ENCODE measurements around the gene RAB31. TPM values are rescaled to one million over a fixed set of nuclear protein-coding genes. Genes with fewer than 3 reads are reported as not detected.

Gene RAB31
- total and polyA plus RNA-seq, 2 experiments from 2014 or later, result 26.0 to 81.8 TPM

DNA sequence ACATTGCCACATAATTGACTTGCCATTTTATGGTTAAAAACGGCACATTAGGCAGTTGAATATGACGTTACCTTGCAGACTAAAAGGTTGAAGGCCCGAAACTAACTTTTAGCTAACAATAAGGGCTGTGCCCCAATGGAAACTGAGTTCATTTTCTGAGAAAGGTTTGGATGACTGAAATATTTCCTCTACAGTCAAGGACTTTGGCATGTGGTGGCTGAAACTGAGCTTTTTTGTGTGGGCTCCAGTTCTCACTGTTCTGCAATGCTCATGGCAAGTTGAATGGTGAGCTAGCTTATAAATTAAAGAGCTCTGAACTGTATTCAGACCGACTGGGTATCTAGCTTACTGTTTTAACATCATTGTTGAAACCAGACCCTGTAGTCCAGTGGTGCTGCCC lies 153.8 kb downstream of the RAB31 start:
- Histone ChIP-seq H3K36me3 (replicated peaks; ENCODE audit: insufficient read depth, low read depth) (no peaks in the 10 kb centered on the region), H3K27ac (no peak overlapping the region), H3K4me3 (no peak overlapping the region), H4K20me1 (ENCODE audit: insufficient read depth, poor library complexity, severe bottlenecking) (no peaks in the 10 kb centered on the region), H3K79me2 (no peaks in the 10 kb centered on the region), H3K4me1 (ENCODE audit: insufficient read depth) (no peaks in the 10 kb centered on the region), H3K9me3 (ENCODE audit: low read depth) (no peaks in the 10 kb centered on the region), H3K27me3 (no peaks in the 10 kb centered on the region), H3K9me2 (replicated peaks; ENCODE audit: insufficient read depth) (no peaks in the 10 kb centered on the region), H3K4me2 (no peak overlapping the region), H2AFZ (no peak overlapping the region)
- no peak for DNase-seq (ENCODE audit: low spot score)
- TF ChIP-seq, protein P1, sequence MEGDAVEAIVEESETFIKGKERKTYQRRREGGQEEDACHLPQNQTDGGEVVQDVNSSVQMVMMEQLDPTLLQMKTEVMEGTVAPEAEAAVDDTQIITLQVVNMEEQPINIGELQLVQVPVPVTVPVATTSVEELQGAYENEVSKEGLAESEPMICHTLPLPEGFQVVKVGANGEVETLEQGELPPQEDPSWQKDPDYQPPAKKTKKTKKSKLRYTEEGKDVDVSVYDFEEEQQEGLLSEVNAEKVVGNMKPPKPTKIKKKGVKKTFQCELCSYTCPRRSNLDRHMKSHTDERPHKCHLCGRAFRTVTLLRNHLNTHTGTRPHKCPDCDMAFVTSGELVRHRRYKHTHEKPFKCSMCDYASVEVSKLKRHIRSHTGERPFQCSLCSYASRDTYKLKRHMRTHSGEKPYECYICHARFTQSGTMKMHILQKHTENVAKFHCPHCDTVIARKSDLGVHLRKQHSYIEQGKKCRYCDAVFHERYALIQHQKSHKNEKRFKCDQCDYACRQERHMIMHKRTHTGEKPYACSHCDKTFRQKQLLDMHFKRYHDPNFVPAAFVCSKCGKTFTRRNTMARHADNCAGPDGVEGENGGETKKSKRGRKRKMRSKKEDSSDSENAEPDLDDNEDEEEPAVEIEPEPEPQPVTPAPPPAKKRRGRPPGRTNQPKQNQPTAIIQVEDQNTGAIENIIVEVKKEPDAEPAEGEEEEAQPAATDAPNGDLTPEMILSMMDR (IDR thresholded peaks at IDR 0.05; ENCODE audit: poor library complexity), result no peak
- TF ChIP-seq EZH2 (IDR thresholded peaks at IDR 0.05; ENCODE audit: borderline replicate concordance) (no peak), EZH2phosphoT487 (IDR thresholded peaks at IDR 0.05; ENCODE audit: low read depth, severe bottlenecking, unreplicated experiment) (no peak)
- WGBS (ENCODE audit: low lambda C conversion rate, missing lambda C conversion rate), result 93% methylated on average over 4 of the region's 4 CpGs

DNA sequence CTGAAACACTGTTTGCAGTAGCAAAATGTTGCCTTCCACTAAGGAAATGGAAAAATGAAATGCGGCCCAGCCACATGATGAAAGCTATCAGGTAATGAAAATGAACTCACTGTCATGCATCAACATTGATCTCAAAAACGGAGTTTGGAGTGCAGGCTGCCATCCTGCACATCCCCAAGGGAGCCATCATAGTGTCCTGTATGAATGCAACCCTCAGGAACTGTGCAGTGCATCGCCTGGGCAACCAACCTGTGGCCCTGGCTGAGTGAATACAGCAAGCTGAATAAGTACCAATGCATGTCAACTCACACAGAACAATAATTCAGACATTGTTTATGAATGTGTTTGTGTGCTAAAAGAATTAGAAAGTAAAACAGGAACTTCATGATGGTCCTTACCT lies 154.6 kb downstream of the RAB31 start:
- H3K27ac ChIP-seq, result no peak overlapping the region
- no peaks in the 10 kb centered on the region for H3K79me2 ChIP-seq
- no peak overlapping the region for H3K4me2 ChIP-seq
- TF ChIP-seq, protein P1 (IDR thresholded peaks at IDR 0.05; ENCODE audit: poor library complexity), result no peak
- TF ChIP-seq EZH2phosphoT487 (IDR thresholded peaks at IDR 0.05; ENCODE audit: low read depth, severe bottlenecking, unreplicated experiment) (no peak), EZH2 (IDR thresholded peaks at IDR 0.05; ENCODE audit: borderline replicate concordance) (no peak)
- no peaks in the 10 kb centered on the region for H3K36me3 ChIP-seq (replicated peaks; ENCODE audit: insufficient read depth, low read depth)
- no peak overlapping the region for H2AFZ ChIP-seq
- H4K20me1 ChIP-seq (ENCODE audit: insufficient read depth, poor library complexity, severe bottlenecking), result no peaks in the 10 kb centered on the region
- H3K27me3 ChIP-seq, result no peaks in the 10 kb centered on the region
- no peaks in the 10 kb centered on the region for H3K9me2 ChIP-seq (replicated peaks; ENCODE audit: insufficient read depth)
- H3K4me1 ChIP-seq (ENCODE audit: insufficient read depth), result no peaks in the 10 kb centered on the region
- no peaks in the 10 kb centered on the region for H3K9me3 ChIP-seq (ENCODE audit: low read depth)
- no peak for DNase-seq (ENCODE audit: low spot score)
- WGBS (ENCODE audit: low lambda C conversion rate, missing lambda C conversion rate), result 64% methylated on average over 3 of the region's 3 CpGs
- H3K4me3 ChIP-seq, result no peak overlapping the region

DNA sequence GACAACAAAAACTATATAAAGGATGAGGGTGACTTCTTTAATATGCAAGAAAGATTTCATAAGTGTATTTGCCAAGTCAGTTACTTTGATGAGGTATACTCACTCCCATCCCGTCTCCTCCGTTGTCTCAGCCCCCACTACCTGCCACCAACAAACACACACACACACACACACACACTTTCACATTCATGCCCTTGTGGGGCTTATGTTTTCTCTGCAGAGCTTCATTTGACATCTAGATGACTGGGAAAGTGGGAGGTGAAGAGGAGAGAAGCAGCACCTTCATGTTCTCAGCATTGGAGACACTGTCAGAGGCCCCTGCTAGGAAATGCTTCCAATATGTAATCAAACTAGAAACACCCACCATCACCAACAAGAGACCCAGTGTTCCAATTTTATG lies 155.2 kb downstream of the RAB31 start:
- Histone ChIP-seq H3K9me3 (ENCODE audit: low read depth) (no peaks in the 10 kb centered on the region), H3K36me3 (replicated peaks; ENCODE audit: insufficient read depth, low read depth) (no peaks in the 10 kb centered on the region), H2AFZ (no peak overlapping the region), H3K4me3 (no peak overlapping the region), H3K27me3 (no peaks in the 10 kb centered on the region), H3K27ac (no peak overlapping the region), H3K79me2 (no peaks in the 10 kb centered on the region), H3K9me2 (replicated peaks; ENCODE audit: insufficient read depth) (no peaks in the 10 kb centered on the region), H3K4me1 (ENCODE audit: insufficient read depth) (no peaks in the 10 kb centered on the region), H4K20me1 (ENCODE audit: insufficient read depth, poor library complexity, severe bottlenecking) (no peaks in the 10 kb centered on the region), H3K4me2 (no peak overlapping the region)
- DNase-seq (ENCODE audit: low spot score), result no peak
- no peak for TF ChIP-seq EZH2phosphoT487 (IDR thresholded peaks at IDR 0.05; ENCODE audit: low read depth, severe bottlenecking, unreplicated experiment)
- TF ChIP-seq EZH2 (IDR thresholded peaks at IDR 0.05; ENCODE audit: borderline replicate concordance), result no peak
- TF ChIP-seq, protein P1 (IDR thresholded peaks at IDR 0.05; ENCODE audit: poor library complexity), result no peak
- 80% methylated on average over 2 of the region's 2 CpGs for WGBS (ENCODE audit: low lambda C conversion rate, missing lambda C conversion rate)
